NCI-H2171 (cell line): ENCODE results near the gene IL17RE.
"Not testable (repeated sequence)": the region's sequence is repeated elsewhere in the genome, so short reads cannot be mapped to it uniquely, and the experiment has no call there.

ENCODE experiments used
- DNase-seq: peaks from one replicate; lab custom pipeline; 2025; lab: John Stamatoyannopoulos, UW

Gene IL17RE

GRCh38 chr3:9934235-9934621 is 31.6 kb downstream of the IL17RE start:
- DNase-seq = no peak

GRCh38 chr3:9934993-9935392 is 32.3 kb downstream of the IL17RE start:
- DNase-seq = no peak

GRCh38 chr3:9935966-9936510 is 33.4 kb downstream of the IL17RE start:
- no peak for DNase-seq

DNA sequence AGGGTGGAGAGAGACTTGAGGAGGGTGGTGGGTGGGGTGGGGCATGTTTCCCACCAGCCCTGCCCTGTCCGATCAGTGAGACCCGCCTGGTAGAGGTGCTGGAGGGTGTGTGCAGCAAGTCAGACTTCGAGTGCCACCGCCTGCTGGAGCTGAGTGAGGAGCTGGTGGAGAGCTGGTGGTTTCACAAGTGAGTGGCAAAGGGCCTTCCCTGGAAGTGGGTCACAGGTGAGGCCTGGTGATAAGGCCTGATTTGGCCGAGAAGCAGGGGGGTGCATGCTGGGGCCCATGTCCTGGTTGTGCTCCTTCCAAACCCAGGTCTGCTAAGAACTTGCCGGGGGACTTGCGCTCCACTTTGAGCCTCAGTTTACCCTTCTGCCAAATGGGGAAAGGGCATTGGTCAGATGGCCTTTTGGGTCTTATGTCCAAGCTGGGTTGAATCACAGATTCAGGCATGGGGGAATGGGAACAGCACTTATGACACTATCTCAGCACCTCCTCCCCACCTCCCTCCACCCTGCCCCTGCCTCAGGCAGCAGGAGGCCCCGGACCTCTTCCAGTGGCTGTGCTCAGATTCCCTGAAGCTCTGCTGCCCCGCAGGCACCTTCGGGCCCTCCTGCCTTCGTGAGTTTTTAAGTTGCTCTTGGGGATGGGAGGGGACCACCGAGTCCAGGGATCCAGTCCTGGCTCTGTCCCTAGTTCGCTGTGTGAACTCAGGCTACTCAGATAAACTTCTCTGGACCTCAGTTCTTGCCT is 35.0 kb downstream of the IL17RE start:
- DNase-seq = no peak

DNA sequence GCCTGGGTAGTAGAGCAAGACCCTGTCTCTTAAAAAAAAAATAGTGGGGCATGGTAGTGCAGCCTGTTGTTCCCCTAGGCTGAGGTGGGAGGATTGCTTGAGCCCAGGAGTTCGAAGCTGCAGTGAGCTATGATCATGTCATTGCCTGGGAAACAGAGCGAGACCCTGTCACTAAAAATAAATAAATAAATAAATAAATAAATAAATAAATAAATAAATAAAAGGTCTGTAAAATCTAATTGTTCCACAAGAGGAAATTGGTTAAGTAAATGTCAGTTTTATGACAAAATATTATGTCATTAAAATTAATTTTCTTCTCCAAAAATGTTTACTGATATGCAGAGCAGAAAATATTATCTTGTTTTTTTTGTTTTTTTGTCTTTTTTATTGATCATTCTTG is 36.3 kb downstream of the IL17RE start:
- DNase-seq = no peak

DNA sequence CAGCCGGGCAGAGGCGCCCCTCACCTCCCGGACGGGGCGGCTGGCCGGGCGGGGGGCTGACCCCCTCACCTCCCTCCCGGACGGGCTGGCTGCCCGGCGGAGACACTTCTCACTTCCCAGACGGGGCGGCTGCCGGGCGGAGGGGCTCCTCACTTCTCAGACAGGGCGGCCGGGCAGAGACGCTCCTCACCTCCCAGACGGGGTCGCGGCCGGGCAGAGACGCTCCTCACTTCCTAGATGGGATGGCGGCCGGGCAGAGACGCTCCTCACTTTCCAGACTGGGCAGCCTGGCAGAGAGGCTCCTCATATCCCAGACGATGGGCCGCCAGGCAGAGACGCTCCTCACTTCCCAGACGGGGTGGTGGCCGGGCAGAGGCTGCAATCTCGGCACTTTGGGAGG is 37.3 kb downstream of the IL17RE start:
- not testable (repeated sequence) for DNase-seq

- no peak for DNase-seq
Observed at GRCh38 chr3:9940746-9941145, 38.1 kb downstream of the IL17RE start.

- DNase-seq = no peak
Observed at GRCh38 chr3:9942164-9942563, 39.5 kb downstream of the IL17RE start.

DNA sequence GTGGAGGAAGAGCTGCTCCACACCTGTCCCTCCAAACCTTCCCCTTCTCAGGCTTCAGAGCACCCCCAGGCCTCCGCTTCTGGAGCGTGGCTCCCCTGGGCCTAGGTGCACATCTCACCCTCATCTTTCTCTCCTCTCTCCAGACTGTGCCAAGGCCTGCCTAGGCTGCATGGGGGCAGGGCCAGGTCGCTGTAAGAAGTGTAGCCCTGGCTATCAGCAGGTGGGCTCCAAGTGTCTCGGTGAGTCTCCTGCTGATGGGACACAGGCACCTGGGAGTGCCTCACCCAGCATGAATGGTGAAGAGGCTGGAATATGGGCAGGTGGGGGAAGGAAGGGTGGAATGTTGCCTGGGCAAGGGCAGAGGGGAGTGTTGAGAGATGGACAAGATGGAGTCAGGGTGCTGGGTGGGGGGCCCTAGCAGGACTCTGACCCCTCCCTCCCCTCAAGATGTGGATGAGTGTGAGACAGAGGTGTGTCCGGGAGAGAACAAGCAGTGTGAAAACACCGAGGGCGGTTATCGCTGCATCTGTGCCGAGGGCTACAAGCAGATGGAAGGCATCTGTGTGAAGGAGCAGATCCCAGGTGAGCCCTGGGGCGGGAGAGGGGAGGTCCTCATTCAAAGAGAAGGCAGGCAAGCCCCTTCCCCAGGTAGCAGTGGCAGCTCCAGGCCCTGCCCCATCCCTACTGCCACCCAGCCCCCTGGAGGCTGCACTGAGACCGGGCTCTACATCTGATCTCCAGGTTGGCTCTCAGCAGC is 40.5 kb downstream of the IL17RE start:
- no peak for DNase-seq

GRCh38 chr3:9944271-9944670 is 41.6 kb downstream of the IL17RE start:
- no peak for DNase-seq

- no peak for DNase-seq
Observed at GRCh38 chr3:9945358-9945757, 42.7 kb downstream of the IL17RE start.

GRCh38 chr3:9946112-9947024 is 43.7 kb downstream of the IL17RE start:
- DNase-seq = peak; percentile 58

- DNase-seq = peak; percentile 32
Observed at GRCh38 chr3:9947025-9947995, 44.7 kb downstream of the IL17RE start.

- no peak for DNase-seq
Observed at GRCh38 chr3:9948586-9948985, 45.9 kb downstream of the IL17RE start.

- no peak for DNase-seq
Observed at GRCh38 chr3:9949115-9949514, 46.5 kb downstream of the IL17RE start.

DNA sequence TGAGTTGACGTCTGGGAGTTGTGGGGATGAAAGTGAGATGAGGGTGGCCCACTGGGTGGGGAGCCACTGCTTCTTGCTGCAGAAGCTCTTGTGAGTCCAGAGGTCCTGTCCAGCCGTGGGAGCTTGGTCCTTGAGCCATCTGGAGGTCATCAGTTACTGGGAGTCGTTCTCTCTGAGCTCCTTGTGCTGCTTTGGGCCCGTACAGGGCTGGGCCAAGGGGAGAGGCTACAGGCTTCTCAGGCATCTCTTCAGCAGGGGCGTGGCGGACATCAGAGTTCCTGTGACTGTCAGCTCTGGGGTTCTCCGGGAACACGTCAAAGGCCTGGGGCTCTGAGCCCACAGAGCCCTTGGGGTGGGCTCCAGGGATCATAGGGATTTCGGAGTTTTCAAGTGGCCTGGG is 47.0 kb downstream of the IL17RE start:
- DNase-seq = no peak

DNA sequence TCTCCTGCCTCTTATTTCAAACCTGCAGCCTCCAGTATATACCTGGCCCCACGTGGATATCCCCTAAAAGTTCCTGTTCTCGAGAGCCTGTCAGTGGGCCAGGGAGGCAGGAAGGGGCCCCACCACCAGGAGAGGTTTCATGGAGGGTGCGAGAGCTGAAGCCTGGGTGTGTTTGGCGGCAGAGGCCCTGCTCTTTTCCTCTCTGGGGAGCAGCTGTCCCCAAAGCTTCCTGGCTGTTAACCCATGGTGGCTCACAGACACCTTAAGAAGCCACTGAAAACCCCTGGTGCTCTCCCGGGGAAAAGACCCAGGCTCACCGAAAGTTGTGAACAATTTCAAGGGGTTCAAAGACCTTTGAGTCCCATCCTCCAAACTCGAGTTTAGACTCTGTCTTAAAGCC is 48.5 kb downstream of the IL17RE start:
- DNase-seq = no peak

DNA sequence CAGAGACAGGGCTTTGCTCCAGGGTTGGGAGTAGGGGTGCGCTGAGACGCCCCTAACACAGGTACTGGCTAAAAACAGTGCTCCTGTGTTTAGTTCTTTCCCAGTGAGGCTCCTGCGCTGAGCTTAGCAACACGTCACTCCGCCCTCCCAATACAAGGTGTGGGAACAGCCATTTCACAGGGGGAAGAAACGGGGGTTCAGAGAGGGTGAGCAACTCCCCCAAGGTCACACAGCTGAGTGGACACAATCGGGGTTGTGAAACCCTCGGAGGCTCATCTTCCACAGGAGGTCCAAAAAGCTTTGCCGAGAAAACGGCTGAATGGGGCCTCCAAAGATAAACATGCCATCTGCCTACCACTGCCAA is 48.9 kb downstream of the IL17RE start:
- no peak for DNase-seq

DNA sequence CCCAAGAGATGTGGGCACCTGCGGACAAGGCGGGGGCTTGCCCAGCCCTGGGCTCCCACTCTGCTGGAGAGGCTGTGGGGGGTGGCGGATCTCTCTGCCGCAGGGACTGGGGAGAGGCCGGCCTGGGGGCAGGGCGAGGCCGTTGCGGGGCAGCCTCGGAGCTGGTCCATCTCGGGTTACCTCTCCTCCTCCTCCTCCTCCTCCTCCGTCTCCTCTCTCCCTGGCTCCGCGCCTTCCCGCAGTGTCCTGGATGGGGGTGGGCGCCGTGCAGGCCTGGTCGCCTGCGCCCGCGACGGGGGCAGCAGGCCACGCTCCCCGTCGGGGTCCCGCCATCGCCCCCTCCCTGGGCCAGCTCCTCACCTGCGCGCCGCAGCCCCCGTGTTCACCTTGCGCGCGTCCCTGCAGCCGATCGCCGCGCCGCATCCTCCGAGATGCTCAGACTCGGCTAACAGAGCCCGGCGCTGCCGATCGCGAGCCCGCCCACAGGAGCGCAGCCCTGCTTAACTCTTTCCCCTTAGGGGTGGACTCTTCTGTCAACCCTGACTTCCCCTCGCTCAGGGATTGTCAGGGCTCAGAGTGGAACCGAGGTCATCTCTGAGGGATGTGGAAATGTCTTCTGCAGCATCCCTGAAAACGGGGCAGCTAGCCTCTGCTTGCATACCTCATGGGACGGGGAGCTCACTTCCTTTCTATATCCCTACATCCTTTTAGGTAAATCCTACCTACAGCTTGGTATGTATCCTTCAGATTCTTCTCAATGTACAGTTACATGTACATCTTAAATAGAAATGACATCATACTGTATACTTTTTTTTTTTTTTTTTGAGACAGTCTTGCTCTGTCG is 49.5 kb downstream of the IL17RE start, which contains the start of gene PRRT3:
Gene PRRT3 (minus strand): TSS at position 447 of the 844 bp plus-strand sequence. CDS start 2,293 bp downstream, outside the sequence.
- DNase-seq = no peak

GRCh38 chr3:9955067-9955502 is 52.4 kb downstream of the IL17RE start:
- DNase-seq = peak; percentile 82
